GM18951 (cell line): ENCODE data around the gene CKMT1A.
"Not testable (repeated sequence)": the region's sequence is repeated elsewhere in the genome, so short reads cannot be mapped to it uniquely, and the experiment has no call there.

Experiments
- POLR2A ChIP-seq: IDR thresholded peaks from 4 replicates; pipeline ENCODE4 v1.6.1; 2011; ENCODE audit warnings: mild to moderate bottlenecking; ENCODE audit not compliant: insufficient read length, insufficient read depth; ENCODE audit errors: extremely low read depth
- in situ Hi-C: fragments of 300-500 bp; cut with MboI; formaldehyde crosslinking; loops from one replicate; pipeline ENCODE4 v1.12.0; 2022; ENCODE audit warnings: low sequenced_read_pairs, mixed read lengths, inconsistent platforms; ENCODE audit not compliant: unreplicated experiment

CKMT1A gene

GRCh38 chr15:43693148-43694022, at the start of gene CKMT1A:
Gene CKMT1A (plus strand): TSS chr15:43693859. CDS start chr15:43694051, 192 bp downstream.
- in situ Hi-C loops: not testable (repeated sequence)

GRCh38 chr15:43648649-43649429, 44.8 kb upstream of the CKMT1A start, which contains the start of gene CATSPER2:
Gene CATSPER2 (minus strand): TSS chr15:43648844. CDS start chr15:43648061, 783 bp downstream.
- TF ChIP-seq POLR2A: no peak
- in situ Hi-C loops: no loop called here

GRCh38 chr15:43649430-43649926, 44.2 kb upstream of the CKMT1A start:
- in situ Hi-C loops: not testable (repeated sequence)

- in situ Hi-C loops: not testable (repeated sequence)
Measured at GRCh38 chr15:43659727-43660126, 33.9 kb upstream of the CKMT1A start.

GRCh38 chr15:43662293-43662692, 31.4 kb upstream of the CKMT1A start:
- in situ Hi-C loops: not testable (repeated sequence)

GRCh38 chr15:43663333-43663732, 30.3 kb upstream of the CKMT1A start:
- in situ Hi-C loops: not testable (repeated sequence)

- in situ Hi-C loops: not testable (repeated sequence)
Measured at GRCh38 chr15:43666177-43666576, 27.5 kb upstream of the CKMT1A start.

- in situ Hi-C loops: not testable (repeated sequence)
Measured at GRCh38 chr15:43674175-43674574, 19.5 kb upstream of the CKMT1A start.

GRCh38 chr15:43689604-43690301, 3.9 kb upstream of the CKMT1A start:
- in situ Hi-C loops: not testable (repeated sequence)

- in situ Hi-C loops: not testable (repeated sequence)
Measured at GRCh38 chr15:43692679-43693078, 980 bp upstream of the CKMT1A start.

GRCh38 chr15:43702174-43702573, 8.5 kb downstream of the CKMT1A start:
- in situ Hi-C loops: loop anchor here (5.0 kb wide), 1 partner anchor 100 kb away; no protein-coding TSS in a partner anchor
- no peak for TF ChIP-seq POLR2A

GRCh38 chr15:43702701-43703424, 9.2 kb downstream of the CKMT1A start:
- in situ Hi-C loops: loop anchor here (5.0 kb wide), 1 partner anchor 101 kb away; no protein-coding TSS in a partner anchor
- no peak for TF ChIP-seq POLR2A

GRCh38 chr15:43710431-43711131, 16.9 kb downstream of the CKMT1A start:
- in situ Hi-C loops: not testable (repeated sequence)
